ENCODE data around the gene FZD10. TPM values are rescaled to one million over a fixed set of nuclear protein-coding genes. Genes with fewer than 3 reads are reported as not detected.

FZD10 gene
- total RNA-seq, 1 experiment from 2014 or later: not detected

GRCh38 chr12:130137040-130138018, 24.9 kb upstream of the FZD10 start:
- H3K27me3 ChIP-seq (ENCODE audit: insufficient read depth, low read length): no peaks in the 10 kb centered on the region

More at GRCh38 chr12:130137040-130138018, 24.9 kb upstream of the FZD10 start:
- DNase-seq (ENCODE audit: low read depth, low spot score) (no peak), ATAC-seq (no peak)
- no peak overlapping the region for H3K9ac ChIP-seq (ENCODE audit: low read length)
- no peaks in the 10 kb centered on the region for H3K79me2 ChIP-seq (ENCODE audit: insufficient read depth, low read length)
- no peak overlapping the region for H3K4me3 ChIP-seq (replicated peaks in 1 of 2; ENCODE audit: low read depth in 1 of 2, low read length in 2 of 2)
- H2AFZ ChIP-seq (ENCODE audit: low read depth, low read length, poor library complexity, severe bottlenecking): no peak overlapping the region
- no peaks in the 10 kb centered on the region for H3K4me1 ChIP-seq (ENCODE audit: control insufficient read depth in 1 of 2, insufficient read depth in 2 of 2, low read length in 2 of 2)
- no peaks in the 10 kb centered on the region for H3K9me2 ChIP-seq (ENCODE audit: insufficient read depth)
- intact Hi-C loops (cut with micrococcal nuclease): no loop called here
- peaks cover 0 to 20% of the 10 kb centered on the region in 2 experiments; a peak in 2 of 4 replicates for H3K9me3 ChIP-seq (ENCODE audit: control insufficient read depth in 1 of 2, insufficient read depth in 1 of 2, low read depth in 1 of 2, low read length in 2 of 2)
- no peak overlapping the region for H3K27ac ChIP-seq (ENCODE audit: low read depth, low read length)
- BruUV-seq (replicated peaks): no TSS peak
- no peaks in the 10 kb centered on the region for H4K20me1 ChIP-seq (ENCODE audit: insufficient read depth)
- RAD21 ChIA-PET (ENCODE audit: low non-redundant PET in 1 of 2, low total read pairs in 2 of 2, uncharacterized antibody in 2 of 2, unreplicated experiment in 2 of 2): no interaction called here
- TF ChIP-seq MAX (IDR thresholded peaks at IDR 0.05): no peak
- no peak for TF ChIP-seq ZNF274 (IDR thresholded peaks at IDR 0.05; ENCODE audit: low read depth, low read length)
- TF ChIP-seq POLR2AphosphoS5 (IDR thresholded peaks at IDR 0.05; ENCODE audit: low read depth, low read length): no peak
- TF ChIP-seq EGR1 (IDR thresholded peaks at IDR 0.05; ENCODE audit: low read depth): no peak
- no peak for TF ChIP-seq POLR2A (IDR thresholded peaks at IDR 0.05; ENCODE audit: borderline replicate concordance, extremely low read depth, insufficient read depth, insufficient read length)
- no peak for TF ChIP-seq TCF7L2 (IDR thresholded peaks at IDR 0.05; ENCODE audit: borderline replicate concordance, extremely low read depth, insufficient read depth, insufficient read length)
- no peak for TF ChIP-seq SRF (IDR thresholded peaks at IDR 0.05; ENCODE audit: low read depth)
- TF ChIP-seq ZFX (IDR thresholded peaks at IDR 0.05): no peak
- TF ChIP-seq SP1 (IDR thresholded peaks at IDR 0.05; ENCODE audit: low read depth): no peak
- TF ChIP-seq CTCF (IDR thresholded peaks at IDR 0.05 in 2 of 3, conservative IDR thresholded peaks at IDR 0.05 in 1 of 3; ENCODE audit: borderline replicate concordance in 1 of 3, insufficient read depth in 1 of 3, low read depth in 2 of 3, low read length in 2 of 3): no peak
- no peak for TF ChIP-seq ZBTB33 (IDR thresholded peaks at IDR 0.05; ENCODE audit: extremely low read depth, insufficient replicate concordance, low read length)
- TF ChIP-seq YY1 (IDR thresholded peaks at IDR 0.05; ENCODE audit: extremely low read depth, insufficient replicate concordance, low read depth, low read length): no peak
- TF ChIP-seq ELF1 (IDR thresholded peaks at IDR 0.05; ENCODE audit: borderline replicate concordance, low read depth): no peak
- no peak overlapping the region for H3K4me2 ChIP-seq (ENCODE audit: low read length)
- CTCF ChIA-PET: no interaction called here
- no peaks in the 10 kb centered on the region for H3K36me3 ChIP-seq (ENCODE audit: control insufficient read depth in 1 of 2, insufficient read depth in 2 of 2, low read length in 2 of 2)
- POLR2A ChIA-PET: no interaction called here

Measured in HCT116 (cell line).